HL-60 (cell line): ENCODE data around the gene BICRAL.

Experiments
- CTCF ChIP-seq: IDR thresholded peaks from one replicate; pipeline ENCODE4 v1.5.1; 2011; ENCODE audit warnings: low read length, control low read depth, inconsistent platforms; ENCODE audit not compliant: insufficient read depth
- GABPA ChIP-seq: IDR thresholded peaks from 2 replicates; pipeline ENCODE4 v1.6.1; 2012; ENCODE audit warnings: low read depth
- POLR2AphosphoS5 ChIP-seq: IDR thresholded peaks from 2 replicates; pipeline ENCODE4 v1.6.1; 2012; ENCODE audit warnings: low read depth
- REST ChIP-seq: IDR thresholded peaks from 2 replicates; pipeline ENCODE4 v1.6.1; 2012; ENCODE audit warnings: low read depth; ENCODE audit not compliant: insufficient replicate concordance
- SPI1 ChIP-seq: IDR thresholded peaks from 2 replicates; pipeline ENCODE4 v1.6.1; 2012; ENCODE audit warnings: low read depth, mild to moderate bottlenecking, borderline replicate concordance

GRCh38 chr6:42845327-42845694, 63.5 kb downstream of the BICRAL start:
- no peak for TF ChIP-seq POLR2AphosphoS5
- TF ChIP-seq CTCF = no peak
- TF ChIP-seq REST = no peak
- TF ChIP-seq GABPA = no peak
- no peak for TF ChIP-seq SPI1
